Immature natural killer cell (primary cell): Measurements from ENCODE around the gene MMD2. TPM values are rescaled to one million over a fixed set of nuclear protein-coding genes. Genes with fewer than 3 reads are reported as not detected.
"Not testable (repeated sequence)": the region's sequence is repeated elsewhere in the genome, so short reads cannot be mapped to it uniquely, and the experiment has no call there.

Experiments
- DNase-seq, 3 donors: peaks; one replicate each; pipeline ENCODE4 v3.0.0; 2022; ENCODE audit warnings: mixed read lengths in 1 of 3
- H3K27ac Mint-ChIP-seq, 6 donors: one replicate each; pipeline ENCODE4 v1.8.0; 2020; ENCODE audit warnings: mixed read lengths in 6 of 6, mild to moderate bottlenecking in 5 of 6, inconsistent platforms in 4 of 6, moderate library complexity in 3 of 6
- H3K27me3 Mint-ChIP-seq, 3 donors: one replicate each; pipeline ENCODE4 v1.8.0; 2020 to 2021; ENCODE audit warnings: low read depth in 3 of 3, mild to moderate bottlenecking in 3 of 3, mixed read lengths in 3 of 3, moderate library complexity in 3 of 3, inconsistent platforms in 1 of 3
- H3K36me3 Mint-ChIP-seq, 3 donors: one replicate each; pipeline ENCODE4 v1.8.0; 2020; ENCODE audit warnings: mixed read lengths in 3 of 3, inconsistent platforms in 2 of 3, mild to moderate bottlenecking in 2 of 3
- H3K4me1 Mint-ChIP-seq, 2 donors: one replicate each; pipeline ENCODE4 v1.8.0; 2020; ENCODE audit warnings: inconsistent platforms in 2 of 2, mild to moderate bottlenecking in 2 of 2, mixed read lengths in 2 of 2, moderate library complexity in 1 of 2
- H3K4me3 Mint-ChIP-seq, 5 donors: one replicate each; pipeline ENCODE4 v1.8.0; 2020; ENCODE audit warnings: mild to moderate bottlenecking in 5 of 5, mixed read lengths in 5 of 5, inconsistent platforms in 3 of 5, moderate library complexity in 3 of 5
- H3K9me3 Mint-ChIP-seq, 6 donors: one replicate each; pipeline ENCODE4 v1.8.0; 2020; ENCODE audit warnings: mild to moderate bottlenecking in 6 of 6, mixed read lengths in 6 of 6, inconsistent platforms in 4 of 6, moderate library complexity in 3 of 6
- polyA plus RNA-seq, 3 donors: library from polyadenylated mRNA; unstranded; fragments of 300-500 nt; fragmentation: Illumina TruSeq; gene quantifications; one replicate each; pipeline ENCODE4 v1.2.3, GENCODE V29; 2021

Gene MMD2, protein sequence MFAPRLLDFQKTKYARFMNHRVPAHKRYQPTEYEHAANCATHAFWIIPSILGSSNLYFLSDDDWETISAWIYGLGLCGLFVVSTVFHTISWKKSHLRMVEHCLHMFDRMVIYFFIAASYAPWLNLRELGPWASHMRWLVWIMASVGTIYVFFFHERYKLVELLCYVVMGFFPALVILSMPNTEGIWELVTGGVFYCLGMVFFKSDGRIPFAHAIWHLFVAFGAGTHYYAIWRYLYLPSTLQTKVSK
- not detected for polyA plus RNA-seq

- DNase-seq = no peak
- H3K4me3 Mint-ChIP-seq = peak within 1 kb of the TSS in 2 of 5 donors; percentile 29 to 72
- H3K27ac Mint-ChIP-seq = no peak within 1 kb of the TSS
- H3K4me1 Mint-ChIP-seq = peaks cover 4 to 6% of the 10 kb centered on the region in 2 donors
- H3K9me3 Mint-ChIP-seq = no peaks in the 10 kb centered on the region
- H3K27me3 Mint-ChIP-seq = peaks cover 12 to 16% (median 12%) of the 10 kb centered on the region in 3 donors
- no peaks in the 10 kb centered on the region for H3K36me3 Mint-ChIP-seq
Observed at GRCh38 chr7:4958477-4959301, at the start of gene MMD2. TSS of gene MMD2 (minus strand) at chr7:4959187. CDS start at chr7:4959017, 170 bp downstream.

DNA sequence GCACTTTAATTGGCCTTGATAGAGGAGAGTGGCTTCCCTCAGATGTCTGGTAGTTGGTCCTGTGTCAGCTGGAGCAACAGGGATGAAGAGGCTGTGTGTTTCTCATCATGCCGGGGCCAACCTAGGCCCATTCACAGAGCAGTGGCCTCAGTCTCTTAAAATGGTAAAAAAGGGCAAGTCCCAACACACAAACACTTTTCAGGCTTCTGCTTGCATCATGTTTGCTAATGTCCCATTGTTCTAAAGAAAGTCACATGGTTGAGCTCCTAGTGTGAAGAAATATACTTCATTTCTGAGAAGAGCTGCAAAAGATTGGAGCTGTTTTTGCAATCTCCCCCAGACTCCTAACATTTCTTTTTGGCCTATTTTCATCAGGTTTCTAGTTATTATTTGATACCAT, 46.1 kb upstream of the MMD2 start:
- no peak for DNase-seq
- no peaks in the 10 kb centered on the region for H3K4me1 Mint-ChIP-seq

GRCh38 chr7:5001911-5002310, 42.9 kb upstream of the MMD2 start:
- no peaks in the 10 kb centered on the region for H3K4me1 Mint-ChIP-seq
- no peak for DNase-seq
- H3K27me3 Mint-ChIP-seq = peaks cover 0 to 2% (median 2%) of the 10 kb centered on the region in 3 donors
- peak overlapping the region in 1 of 6 donors; percentile 35 for H3K27ac Mint-ChIP-seq
- H3K4me3 Mint-ChIP-seq = no peak overlapping the region
- no peaks in the 10 kb centered on the region for H3K9me3 Mint-ChIP-seq
- H3K36me3 Mint-ChIP-seq = peaks cover 0 to 20% (median 15%) of the 10 kb centered on the region in 3 donors

More for the DNA sequence above, 46.1 kb upstream of the MMD2 start:
- H3K9me3 Mint-ChIP-seq = peaks cover 0 to 6% (median under 1%) of the 10 kb centered on the region in 6 donors
- H3K27me3 Mint-ChIP-seq = peaks cover 0 to 2% (median 2%) of the 10 kb centered on the region in 3 donors
- H3K4me3 Mint-ChIP-seq = no peak overlapping the region
- peaks cover 16 to 35% (median 22%) of the 10 kb centered on the region in 3 donors for H3K36me3 Mint-ChIP-seq
- no peak overlapping the region for H3K27ac Mint-ChIP-seq

DNA sequence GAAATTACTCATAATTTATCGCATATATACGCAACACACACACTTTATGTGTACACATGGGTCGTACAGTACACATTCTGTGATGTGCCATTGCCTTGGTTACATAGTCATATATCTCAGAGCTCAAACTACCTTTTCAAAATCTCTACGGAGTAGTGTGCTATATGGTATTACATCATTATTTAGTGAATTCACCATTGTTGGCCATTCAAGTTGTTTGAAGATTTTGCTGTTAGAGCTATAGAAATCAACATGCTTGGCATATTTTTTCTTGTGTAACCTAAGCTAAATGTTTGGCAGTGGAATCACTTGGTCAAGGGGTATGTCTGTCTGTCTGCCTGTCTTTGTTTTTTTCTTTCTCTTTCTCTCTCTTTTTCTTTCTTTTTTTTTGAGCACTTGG, 42.0 kb upstream of the MMD2 start:
- Mint-ChIP-seq H3K4me3 (no peak overlapping the region), H3K36me3 (peaks cover 0 to 24% (median 15%) of the 10 kb centered on the region in 3 donors), H3K27me3 (peaks cover 0 to 2% (median 2%) of the 10 kb centered on the region in 3 donors), H3K4me1 (no peaks in the 10 kb centered on the region), H3K27ac (peak overlapping the region in 2 of 6 donors; percentile 48 to 55), H3K9me3 (no peaks in the 10 kb centered on the region)
- no peak for DNase-seq

DNA sequence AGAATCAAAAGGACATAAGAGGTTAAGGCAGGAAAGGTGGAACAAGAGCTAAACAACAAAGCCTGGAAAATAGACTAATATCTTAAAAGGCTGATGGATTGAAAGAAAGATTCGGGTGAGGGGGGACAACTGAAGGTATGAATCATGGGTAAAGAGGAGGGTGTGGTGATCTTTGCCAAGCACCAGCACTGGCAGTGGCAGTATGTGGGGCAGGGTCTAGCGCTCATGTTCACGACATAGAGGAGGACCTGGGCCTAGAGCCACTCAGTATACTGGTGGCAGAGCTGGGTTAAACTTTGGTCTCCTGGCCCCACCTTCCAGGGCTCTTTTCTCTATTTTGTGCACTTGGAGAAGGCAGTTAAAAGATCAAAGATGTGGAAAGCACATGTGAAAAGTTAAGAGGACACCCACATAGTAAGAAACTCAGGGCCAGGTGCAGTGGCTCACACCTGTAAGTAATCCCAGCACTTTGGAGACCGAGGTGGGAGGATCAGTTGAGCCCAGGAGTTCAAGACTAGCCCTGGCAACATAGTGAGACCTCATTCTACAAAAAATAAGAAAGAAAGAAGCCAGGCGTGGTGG, 40.5 kb upstream of the MMD2 start:
- Mint-ChIP-seq H3K36me3 (peaks cover 4 to 25% (median 15%) of the 10 kb centered on the region in 3 donors), H3K9me3 (no peaks in the 10 kb centered on the region), H3K4me3 (no peak overlapping the region), H3K27ac (peak overlapping the region in 5 of 6 donors; percentile 5 to 73 (median 20)), H3K27me3 (peaks cover under 1 to 2% (median 2%) of the 10 kb centered on the region in 3 donors), H3K4me1 (no peaks in the 10 kb centered on the region)
- DNase-seq = no peak

GRCh38 chr7:4998910-4999309, 39.9 kb upstream of the MMD2 start:
- Mint-ChIP-seq H3K27ac (peak overlapping the region in 5 of 6 donors; percentile 5 to 73 (median 20)), H3K36me3 (peaks cover 4 to 25% (median 15%) of the 10 kb centered on the region in 3 donors), H3K27me3 (peaks cover 2% of the 10 kb centered on the region in 3 donors), H3K4me3 (no peak overlapping the region), H3K4me1 (peaks cover 0 to under 1% of the 10 kb centered on the region in 2 donors), H3K9me3 (no peaks in the 10 kb centered on the region)
- no peak for DNase-seq

DNA sequence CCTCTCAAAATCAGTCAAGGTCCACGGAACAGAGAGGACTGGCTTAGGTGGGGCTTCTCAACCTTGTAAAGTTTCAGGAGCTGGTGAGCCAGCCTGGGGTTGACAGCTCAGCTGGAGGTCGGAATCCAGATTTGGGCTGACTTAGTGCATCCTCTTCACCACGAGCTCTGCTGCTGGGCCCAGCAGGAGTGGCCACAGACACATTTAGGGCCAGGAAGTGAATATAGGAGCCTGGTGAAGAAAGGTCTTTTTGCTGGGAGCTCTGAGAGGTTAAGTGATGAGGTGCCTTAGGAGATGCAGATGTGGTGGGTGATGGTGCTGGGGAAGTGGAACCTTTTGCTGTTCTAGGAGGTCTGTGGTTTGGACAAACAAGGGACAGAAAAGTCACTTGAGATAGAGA, 39.3 kb upstream of the MMD2 start:
- no peak for DNase-seq
- Mint-ChIP-seq H3K4me1 (peaks cover 0 to 2% of the 10 kb centered on the region in 2 donors), H3K4me3 (no peak overlapping the region), H3K9me3 (no peaks in the 10 kb centered on the region), H3K27ac (peak overlapping the region in 1 of 6 donors; percentile 23), H3K27me3 (peaks cover 2% of the 10 kb centered on the region in 3 donors), H3K36me3 (peaks cover 4 to 30% (median 15%) of the 10 kb centered on the region in 3 donors)

DNA sequence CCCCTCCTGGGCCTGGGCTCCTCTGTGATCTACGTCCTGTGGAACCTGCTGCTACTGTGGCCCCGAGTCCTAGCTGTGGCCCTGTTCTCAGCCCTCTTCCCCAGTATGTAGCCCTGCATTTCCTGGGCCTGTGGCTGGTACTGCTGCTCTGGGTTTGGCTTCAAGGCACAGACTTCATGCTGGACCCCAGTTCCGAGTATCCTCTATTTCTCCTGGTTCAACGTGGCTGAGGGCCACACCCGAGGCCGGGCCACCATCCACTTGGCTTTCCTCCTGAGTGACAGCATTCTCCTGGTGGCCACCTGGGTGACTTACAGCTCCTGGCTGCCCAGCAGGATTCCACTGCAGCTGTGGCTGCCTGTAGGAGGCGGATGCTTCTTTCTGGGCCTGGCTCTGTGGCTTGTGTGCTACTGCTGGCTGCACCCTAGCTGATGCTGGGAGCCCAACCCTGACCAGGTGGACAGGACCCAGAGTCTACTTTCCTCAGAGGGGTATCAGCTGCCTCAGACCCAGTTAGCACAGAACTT, 37.8 kb upstream of the MMD2 start:
- no peak overlapping the region for H3K27ac Mint-ChIP-seq
- no peak for DNase-seq
- peaks cover 2% of the 10 kb centered on the region in 3 donors for H3K27me3 Mint-ChIP-seq
- H3K36me3 Mint-ChIP-seq = peaks cover 4 to 24% (median 10%) of the 10 kb centered on the region in 3 donors
- H3K9me3 Mint-ChIP-seq = no peaks in the 10 kb centered on the region
- H3K4me3 Mint-ChIP-seq = no peak overlapping the region
- H3K4me1 Mint-ChIP-seq = peaks cover 0 to 2% of the 10 kb centered on the region in 2 donors

DNA sequence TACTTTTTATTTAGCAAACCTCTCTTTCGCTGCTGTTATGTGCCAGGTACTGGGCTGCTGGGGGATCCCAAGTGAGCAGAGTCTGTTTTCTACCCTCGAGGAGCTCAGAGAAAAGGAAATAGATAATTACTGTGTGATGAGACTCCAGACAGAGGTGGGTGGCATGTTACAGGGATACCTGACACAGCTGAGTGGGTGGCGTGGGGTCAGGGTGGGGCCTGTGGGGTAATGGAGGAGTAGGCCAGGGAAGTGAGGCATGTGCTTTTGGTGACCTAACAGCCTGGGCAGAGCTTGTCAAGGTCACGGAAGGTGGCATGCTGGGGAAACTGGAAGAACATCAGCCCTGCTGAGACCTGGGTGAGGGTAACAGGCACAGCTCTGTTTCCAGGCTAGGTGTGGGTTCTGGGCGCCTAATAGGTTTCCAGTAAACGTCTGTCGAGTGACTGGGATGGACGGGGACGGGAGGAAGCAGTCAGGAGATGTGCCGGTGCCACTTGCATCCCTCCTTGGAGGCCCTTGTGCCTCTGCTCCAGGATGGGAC, 36.5 kb upstream of the MMD2 start:
- Mint-ChIP-seq H3K4me3 (no peak overlapping the region), H3K4me1 (peaks cover 0 to 2% of the 10 kb centered on the region in 2 donors), H3K27ac (no peak overlapping the region), H3K36me3 (peaks cover 4 to 27% (median 8%) of the 10 kb centered on the region in 3 donors), H3K27me3 (peaks cover 0 to 2% (median 2%) of the 10 kb centered on the region in 3 donors), H3K9me3 (no peaks in the 10 kb centered on the region)
- DNase-seq = no peak

- Mint-ChIP-seq H3K9me3 (no peaks in the 10 kb centered on the region), H3K4me3 (no peak overlapping the region), H3K27ac (no peak overlapping the region), H3K4me1 (peaks cover 0 to 2% of the 10 kb centered on the region in 2 donors), H3K27me3 (peaks cover 0 to 3% (median 2%) of the 10 kb centered on the region in 3 donors), H3K36me3 (peaks cover 4 to 32% (median 4%) of the 10 kb centered on the region in 3 donors)
- DNase-seq = no peak
Observed at GRCh38 chr7:4993471-4993870, 34.5 kb upstream of the MMD2 start.

DNA sequence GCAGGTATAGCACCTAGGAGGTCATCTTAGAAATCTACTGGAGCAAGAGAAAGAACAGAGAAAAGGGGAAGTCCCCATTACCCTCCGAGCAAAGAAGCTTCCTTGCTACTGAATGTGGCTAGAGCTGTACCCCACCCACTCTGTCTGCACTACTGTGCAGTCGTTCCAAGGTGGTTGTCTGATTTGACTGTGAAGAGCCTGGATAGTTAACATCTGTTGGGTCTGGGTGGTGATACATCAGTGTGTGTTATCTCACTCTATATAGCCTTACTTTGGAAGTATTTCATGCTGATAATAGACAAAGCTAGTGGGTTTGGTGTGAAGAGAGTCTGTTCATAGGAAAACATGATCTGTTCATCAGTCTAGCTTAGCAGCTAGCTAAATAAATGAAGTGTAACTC, 23.8 kb upstream of the MMD2 start:
- H3K4me3 Mint-ChIP-seq, DNase-seq, H3K9me3 Mint-ChIP-seq, H3K27me3 Mint-ChIP-seq: not testable (repeated sequence)
- H3K36me3 Mint-ChIP-seq = peaks cover 25 to 47% (median 27%) of the 10 kb centered on the region in 3 donors
- H3K27ac Mint-ChIP-seq = peak overlapping the region in 1 of 6 donors; percentile 40
- H3K4me1 Mint-ChIP-seq = peaks cover 43 to 48% of the 10 kb centered on the region in 2 donors

GRCh38 chr7:4981295-4981890, 22.4 kb upstream of the MMD2 start:
- not testable (repeated sequence) for H3K27ac Mint-ChIP-seq, H3K27me3 Mint-ChIP-seq, H3K4me3 Mint-ChIP-seq, H3K9me3 Mint-ChIP-seq, DNase-seq
- H3K4me1 Mint-ChIP-seq = peaks cover 45 to 52% of the 10 kb centered on the region in 2 donors
- H3K36me3 Mint-ChIP-seq = peaks cover 27 to 43% (median 32%) of the 10 kb centered on the region in 3 donors

- not testable (repeated sequence) for H3K9me3 Mint-ChIP-seq, DNase-seq
- H3K36me3 Mint-ChIP-seq = peaks cover 4 to 19% (median 11%) of the 10 kb centered on the region in 3 donors
- H3K27ac Mint-ChIP-seq = peak overlapping the region in 3 of 6 donors; percentile 30 to 84 (median 80)
- H3K4me3 Mint-ChIP-seq = peak overlapping the region; percentile 63 to 80 (median 75)
- H3K4me1 Mint-ChIP-seq = peaks cover 33 to 45% of the 10 kb centered on the region in 2 donors
- peaks cover 5 to 13% (median 6%) of the 10 kb centered on the region in 3 donors for H3K27me3 Mint-ChIP-seq
Observed at GRCh38 chr7:4975626-4976025, 16.6 kb upstream of the MMD2 start.
